Jurkat, Clone E6-1 (cell line): ENCODE data around the gene PHOSPHO1.

Experiments used
- DNase-seq: peaks from one replicate; pipeline ENCODE4 v3.0.0-alpha.2; 2011; ENCODE audit warnings: low read depth, low spot score
- H3K4me3 ChIP-seq: 2 replicates; pipeline ENCODE4 v1.5.1; 2011; ENCODE audit warnings: mild to moderate bottlenecking, low read length, control low read depth, moderate library complexity

PHOSPHO1 gene

GRCh38 chr17:49249292-49249794 lies 18.8 kb upstream of the PHOSPHO1 start:
- no peak for DNase-seq
- H3K4me3 ChIP-seq, result no peak overlapping the region

GRCh38 chr17:49247944-49248343 lies 17.4 kb upstream of the PHOSPHO1 start:
- H3K4me3 ChIP-seq, result no peak overlapping the region
- DNase-seq, result no peak

GRCh38 chr17:49244839-49245238 lies 14.3 kb upstream of the PHOSPHO1 start:
- H3K4me3 ChIP-seq, result no peak overlapping the region
- no peak for DNase-seq

- H3K4me3 ChIP-seq, result no peak overlapping the region
- no peak for DNase-seq
Measured at GRCh38 chr17:49242813-49243212, 12.2 kb upstream of the PHOSPHO1 start.

GRCh38 chr17:49241692-49242397 lies 11.3 kb upstream of the PHOSPHO1 start:
- DNase-seq, result no peak
- H3K4me3 ChIP-seq, result no peak overlapping the region

GRCh38 chr17:49241040-49241439 lies 10.5 kb upstream of the PHOSPHO1 start:
- no peak for DNase-seq
- no peak overlapping the region for H3K4me3 ChIP-seq

GRCh38 chr17:49240619-49241018 lies 10.0 kb upstream of the PHOSPHO1 start:
- no peak for DNase-seq
- H3K4me3 ChIP-seq, result no peak overlapping the region

GRCh38 chr17:49239963-49240362 lies 9.4 kb upstream of the PHOSPHO1 start:
- no peak for DNase-seq
- H3K4me3 ChIP-seq, result no peak overlapping the region

GRCh38 chr17:49235896-49236295 lies 5.3 kb upstream of the PHOSPHO1 start:
- no peak overlapping the region for H3K4me3 ChIP-seq
- no peak for DNase-seq

- no peak overlapping the region for H3K4me3 ChIP-seq
- DNase-seq, result no peak
Measured at GRCh38 chr17:49234509-49235080, 4.0 kb upstream of the PHOSPHO1 start.

GRCh38 chr17:49231563-49231894 lies 942 bp upstream of the PHOSPHO1 start:
- no peak for DNase-seq
- no peak overlapping the region for H3K4me3 ChIP-seq

GRCh38 chr17:49229805-49230600 lies 584 bp downstream of the PHOSPHO1 start:
- H3K4me3 ChIP-seq, result peak overlapping the region; percentile 74
- DNase-seq, result no peak

- no peak for DNase-seq
- H3K4me3 ChIP-seq, result no peak overlapping the region
Measured at GRCh38 chr17:49229076-49229804, 1.3 kb downstream of the PHOSPHO1 start.

- DNase-seq, result peak; percentile 75
- H3K4me3 ChIP-seq, result no peak overlapping the region
Measured at GRCh38 chr17:49227436-49228261, 2.9 kb downstream of the PHOSPHO1 start.

- DNase-seq, result no peak
- no peak overlapping the region for H3K4me3 ChIP-seq
Measured at GRCh38 chr17:49226771-49227435, 3.7 kb downstream of the PHOSPHO1 start.

- DNase-seq, result no peak
- no peak overlapping the region for H3K4me3 ChIP-seq
Measured at GRCh38 chr17:49225554-49226236, 4.9 kb downstream of the PHOSPHO1 start.

GRCh38 chr17:49224997-49225337 lies 5.6 kb downstream of the PHOSPHO1 start:
- no peak for DNase-seq
- no peak overlapping the region for H3K4me3 ChIP-seq
